ENCODE measurements around the gene SRSF6.
"Not testable (repeated sequence)": the region's sequence is repeated elsewhere in the genome, so short reads cannot be mapped to it uniquely, and the experiment has no call there.

SRSF6 gene

DNA sequence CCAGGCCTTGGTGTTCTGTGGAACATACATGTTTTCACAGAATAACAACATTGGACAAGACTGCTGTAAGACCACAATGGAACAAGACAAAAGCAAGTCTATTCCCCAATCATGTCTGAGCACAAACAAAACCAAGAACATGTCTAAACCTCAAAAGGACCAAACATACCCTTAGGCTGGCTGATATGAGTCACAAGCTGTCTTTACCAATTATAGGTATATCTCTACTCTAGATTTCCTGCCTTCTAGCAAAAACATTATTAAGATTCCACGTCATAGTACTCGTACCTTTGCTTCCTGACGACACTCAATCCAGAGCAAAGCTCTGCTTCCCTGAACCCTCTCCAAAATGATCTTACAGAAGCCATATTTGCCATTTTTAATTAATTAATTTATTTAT lies 34.4 kb downstream of the SRSF6 start:
- no peak for DNase-seq (ENCODE audit: low read depth)
- TF ChIP-seq, protein P1, sequence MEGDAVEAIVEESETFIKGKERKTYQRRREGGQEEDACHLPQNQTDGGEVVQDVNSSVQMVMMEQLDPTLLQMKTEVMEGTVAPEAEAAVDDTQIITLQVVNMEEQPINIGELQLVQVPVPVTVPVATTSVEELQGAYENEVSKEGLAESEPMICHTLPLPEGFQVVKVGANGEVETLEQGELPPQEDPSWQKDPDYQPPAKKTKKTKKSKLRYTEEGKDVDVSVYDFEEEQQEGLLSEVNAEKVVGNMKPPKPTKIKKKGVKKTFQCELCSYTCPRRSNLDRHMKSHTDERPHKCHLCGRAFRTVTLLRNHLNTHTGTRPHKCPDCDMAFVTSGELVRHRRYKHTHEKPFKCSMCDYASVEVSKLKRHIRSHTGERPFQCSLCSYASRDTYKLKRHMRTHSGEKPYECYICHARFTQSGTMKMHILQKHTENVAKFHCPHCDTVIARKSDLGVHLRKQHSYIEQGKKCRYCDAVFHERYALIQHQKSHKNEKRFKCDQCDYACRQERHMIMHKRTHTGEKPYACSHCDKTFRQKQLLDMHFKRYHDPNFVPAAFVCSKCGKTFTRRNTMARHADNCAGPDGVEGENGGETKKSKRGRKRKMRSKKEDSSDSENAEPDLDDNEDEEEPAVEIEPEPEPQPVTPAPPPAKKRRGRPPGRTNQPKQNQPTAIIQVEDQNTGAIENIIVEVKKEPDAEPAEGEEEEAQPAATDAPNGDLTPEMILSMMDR (conservative IDR thresholded peaks at IDR 0.05; ENCODE audit: low read depth, low read length): no peak
- H3K4me3 ChIP-seq (ENCODE audit: low read depth, low read length): no peak overlapping the region

DNA sequence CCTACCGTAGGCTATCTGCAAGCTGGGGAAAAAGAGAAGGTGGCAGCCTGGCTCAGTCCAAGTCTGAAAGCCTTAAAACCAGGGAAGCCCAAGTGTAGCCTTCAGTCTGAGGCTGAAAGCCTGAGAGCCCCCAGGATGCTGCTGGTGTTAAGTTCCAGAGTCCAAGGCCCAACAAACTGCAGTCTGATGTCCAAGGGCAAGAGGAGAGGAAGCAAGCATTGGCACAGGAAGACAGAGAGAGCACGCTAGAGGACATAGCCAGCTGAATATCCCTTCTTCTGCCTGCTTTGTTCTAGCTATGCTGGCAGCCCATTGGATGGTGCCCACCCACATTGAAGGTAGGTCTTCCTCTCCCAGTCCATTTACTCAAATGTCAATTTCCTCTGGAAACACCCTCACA lies 37.7 kb downstream of the SRSF6 start:
- TF ChIP-seq, protein P1 (conservative IDR thresholded peaks at IDR 0.05; ENCODE audit: low read depth, low read length): no peak
- H3K4me3 ChIP-seq (ENCODE audit: low read depth, low read length): no peak overlapping the region
- DNase-seq (ENCODE audit: low read depth): no peak

DNA sequence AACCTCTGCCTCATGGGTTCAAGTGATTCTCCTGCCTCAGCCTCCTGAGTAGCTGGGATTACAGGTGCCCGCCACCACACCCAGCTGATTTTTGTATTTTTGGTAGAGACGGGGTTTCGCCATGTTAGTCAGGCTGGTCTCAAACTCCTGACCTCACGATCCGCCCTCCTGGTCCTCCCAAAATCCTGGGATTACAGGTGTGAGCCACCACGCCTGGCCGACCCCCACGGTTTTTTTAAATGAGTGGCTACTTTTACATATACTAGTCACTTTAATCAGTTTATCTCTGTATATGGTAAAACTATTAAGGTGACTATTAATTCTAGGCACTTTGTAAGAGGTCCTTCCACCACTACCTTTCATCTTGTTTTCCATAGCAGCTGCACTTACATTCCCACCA lies 44.3 kb downstream of the SRSF6 start:
- H3K4me3 ChIP-seq (ENCODE audit: low read depth, low read length); DNase-seq (ENCODE audit: low read depth): not testable (repeated sequence)

DNA sequence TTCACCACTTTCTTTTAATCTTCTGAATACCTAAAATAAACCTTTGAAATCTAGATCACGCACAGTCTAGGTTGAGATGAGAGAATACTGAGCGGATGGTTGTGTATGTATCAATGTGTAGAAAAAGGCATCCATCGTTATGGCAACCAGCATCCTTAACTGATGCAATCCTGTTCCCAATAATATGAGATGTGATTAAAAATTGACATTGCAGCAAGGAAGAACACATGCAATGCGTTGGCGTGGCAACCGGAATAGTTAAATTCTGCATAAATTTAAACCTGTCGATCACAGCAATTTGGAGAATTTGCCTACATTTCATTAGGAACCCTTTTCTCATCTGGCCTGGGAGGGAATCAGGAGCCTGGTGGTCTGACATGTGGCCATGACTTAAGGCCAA lies 48.5 kb downstream of the SRSF6 start:
- TF ChIP-seq, protein P1 (conservative IDR thresholded peaks at IDR 0.05; ENCODE audit: low read depth, low read length): no peak
- DNase-seq (ENCODE audit: low read depth): no peak
- H3K4me3 ChIP-seq (ENCODE audit: low read depth, low read length): no peak overlapping the region

DNA sequence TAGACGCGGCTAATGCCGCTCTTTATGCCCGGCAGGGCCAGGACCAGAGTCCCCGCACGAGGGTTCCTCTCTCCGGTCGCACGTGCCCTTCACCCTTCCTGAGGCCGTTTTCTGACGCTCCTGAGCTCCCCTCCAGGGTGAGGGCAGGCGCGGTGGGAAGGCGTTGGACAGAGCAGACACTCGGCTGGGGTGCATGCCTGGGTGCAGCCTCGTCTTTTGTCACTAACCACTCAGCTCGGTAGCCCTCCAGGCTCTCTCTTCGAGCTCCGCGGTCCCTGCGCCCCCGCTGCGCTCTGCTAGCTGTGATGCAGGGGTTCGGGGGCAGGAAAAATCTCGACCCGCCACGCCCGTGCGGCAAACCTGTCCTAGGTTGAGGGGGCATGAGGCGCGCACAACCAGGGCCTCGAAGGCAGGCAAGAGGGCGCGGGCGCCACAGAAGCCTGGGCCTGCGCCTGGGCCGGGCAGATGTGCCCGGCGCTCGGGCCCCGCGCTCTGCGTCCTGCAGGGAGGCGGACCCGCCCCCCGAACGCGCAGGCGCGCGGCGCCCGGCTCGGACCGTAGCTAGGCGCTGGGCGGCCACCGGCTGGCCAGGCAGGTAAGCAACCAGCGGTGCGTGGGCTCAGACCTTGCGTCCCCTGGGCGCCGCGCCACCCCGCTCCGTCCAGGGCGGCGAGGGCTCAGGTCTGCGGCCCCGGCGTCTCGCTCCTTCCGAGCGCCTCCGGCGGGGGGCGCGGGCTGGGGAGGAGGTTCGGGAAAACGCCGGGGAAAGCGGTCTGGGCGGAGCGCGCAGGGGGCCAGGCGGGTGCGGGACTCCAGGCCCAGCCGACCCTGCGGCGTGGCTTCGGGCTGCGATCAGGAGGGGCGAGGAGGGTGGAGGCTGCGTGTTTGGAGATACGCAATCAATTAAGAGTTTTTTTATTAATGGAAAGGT lies 49.7 kb downstream of the SRSF6 start, which contains the start of gene L3MBTL1:
TSS of gene L3MBTL1 (plus strand) at position 548 of the 931 bp plus-strand sequence. CDS start 5,807 bp downstream, outside the sequence.
- DNase-seq (ENCODE audit: low read depth): peak; percentile 42
- TF ChIP-seq, protein P1 (conservative IDR thresholded peaks at IDR 0.05; ENCODE audit: low read depth, low read length): no peak
- H3K4me3 ChIP-seq (ENCODE audit: low read depth, low read length): peak within 1 kb of the TSS; percentile 71

DNA sequence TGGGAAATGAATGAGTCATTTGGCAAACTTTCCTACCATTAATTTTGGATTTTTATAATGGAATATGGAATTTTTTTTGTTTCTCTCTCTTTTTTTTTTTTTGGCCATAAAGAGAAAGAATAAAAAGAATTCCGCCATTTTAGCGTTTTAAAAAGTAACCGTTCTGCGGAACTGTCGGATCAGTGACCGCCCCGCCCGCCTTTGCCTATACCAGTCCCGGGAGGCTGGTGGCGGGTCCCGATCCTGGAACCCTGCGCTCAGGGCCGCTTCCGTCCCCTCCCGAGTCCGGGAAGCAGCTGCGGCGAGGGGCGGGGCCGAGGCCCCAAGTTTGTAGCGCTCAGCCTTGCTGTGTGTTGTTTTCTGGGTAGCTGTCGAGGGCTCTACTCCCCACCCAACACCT lies 50.4 kb downstream of the SRSF6 start:
- TF ChIP-seq, protein P1 (conservative IDR thresholded peaks at IDR 0.05; ENCODE audit: low read depth, low read length): no peak
- DNase-seq (ENCODE audit: low read depth): no peak
- H3K4me3 ChIP-seq (ENCODE audit: low read depth, low read length): peak overlapping the region; percentile 71

DNA sequence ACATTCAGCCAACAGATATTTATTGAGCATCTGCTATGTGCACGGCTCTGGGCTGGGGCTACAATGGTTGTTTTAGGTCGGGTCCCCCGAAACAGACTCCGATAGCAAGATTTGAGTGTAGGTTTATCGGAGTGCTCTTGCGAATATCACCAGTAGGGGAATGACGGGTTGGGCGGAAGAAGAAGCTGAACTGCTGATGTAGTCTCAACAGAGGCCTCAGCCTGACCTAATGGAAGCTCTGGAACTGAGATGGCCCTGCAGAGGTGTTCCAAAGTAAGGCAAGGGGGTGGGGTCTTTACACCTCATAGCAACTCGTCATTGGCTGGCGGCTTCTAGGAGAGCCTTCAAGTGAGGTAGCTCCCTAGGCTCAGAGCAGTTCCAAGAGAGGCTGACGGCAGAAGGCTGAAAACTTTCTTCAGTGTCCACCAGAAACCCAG lies 50.9 kb downstream of the SRSF6 start:
- peak; percentile 30 for DNase-seq (ENCODE audit: low read depth)
- TF ChIP-seq, protein P1 (conservative IDR thresholded peaks at IDR 0.05; ENCODE audit: low read depth, low read length): peak; percentile 31
- no peak overlapping the region for H3K4me3 ChIP-seq (ENCODE audit: low read depth, low read length)
